Thoracic aorta (tissue), 2 donors: ENCODE data around the gene P2RX1. TPM values are rescaled to one million over a fixed set of nuclear protein-coding genes. Genes with fewer than 3 reads are reported as not detected.

Experiments used
- ATAC-seq: fragments of 150-250 bp; one replicate; pipeline ENCODE4 v1.8.0; 2017; ENCODE audit warnings: low read depth; ENCODE audit not compliant: insufficient number of reproducible peaks, low FRiP score
- DNase-seq: peaks from one replicate; pipeline ENCODE4 v3.0.0-alpha.2; 2020; ENCODE audit warnings: low spot score
- H3K27ac ChIP-seq, 2 donors: fragments of 200-600 bp; sonication (generic); 1 replicate in 1 of 2; 2 replicates in 1 of 2; pipeline ENCODE4 v1.5.1; 2016; ENCODE audit warnings: mild to moderate bottlenecking in 2 of 2, moderate library complexity in 2 of 2
- H3K27me3 ChIP-seq: fragments of 200-600 bp; sonication (generic); replicated peaks from 2 replicates; pipeline ENCODE4 v1.6.0; 2016; ENCODE audit warnings: mild to moderate bottlenecking; ENCODE audit not compliant: insufficient read depth
- H3K36me3 ChIP-seq: fragments of 200-600 bp; sonication (generic); one replicate; pipeline ENCODE4 v1.5.1; 2016
- H3K4me1 ChIP-seq, 2 donors: fragments of 200-600 bp; sonication (generic); 1 replicate in 1 of 2; 2 replicates in 1 of 2; pipeline versions ENCODE4 v1.5.1 to v1.6.0; 2016; ENCODE audit warnings: low read depth in 2 of 2, mild to moderate bottlenecking in 1 of 2; ENCODE audit not compliant: control insufficient read depth in 1 of 2
- H3K4me3 ChIP-seq: fragments of 200-600 bp; sonication (generic); 2 replicates; pipeline ENCODE4 v1.5.1; 2016; ENCODE audit warnings: mild to moderate bottlenecking
- H3K9me3 ChIP-seq: fragments of 200-600 bp; sonication (generic); 2 replicates; pipeline ENCODE4 v1.5.1; 2016
- CTCF ChIP-seq: fragments of 200-600 bp; sonication (generic); IDR thresholded peaks from one replicate; pipeline ENCODE4 v1.5.1; 2019; ENCODE audit warnings: antibody characterized with exemption
- total RNA-seq, 2 donors: library from RNA; depleted of rRNA; stranded (reverse); fragments of >200 nt; gene quantifications; one replicate each; pipeline versions ENCODE4 v1.1.0 to v1.2.3, GENCODE V29; 2016

P2RX1 gene
- total RNA-seq, 2 donors from 2014 or later = 0.63 to 7.3 TPM

- Histone ChIP-seq H3K9me3 (no peaks in the 10 kb centered on the region), H3K27me3 (no peaks in the 10 kb centered on the region), H3K36me3 (no peaks in the 10 kb centered on the region), H3K27ac (peak within 1 kb of the TSS in 1 of 2 donors; percentile 65), H3K4me3 (peak within 1 kb of the TSS; percentile 91), H3K4me1 (peaks cover 23 to 63% of the 10 kb centered on the region in 2 donors)
- TF ChIP-seq CTCF = no peak
- peak; percentile 40 for DNase-seq
- ATAC-seq = peak; percentile 70
Measured at GRCh38 chr17:3893003-3893719, 23.1 kb downstream of the P2RX1 start, which contains the start of gene CAMKK1. Gene CAMKK1, minus strand, starts transcription at chr17:3893053. Its CDS starts 7,366 bp downstream, at chr17:3885687.

- H3K27me3 ChIP-seq = no peaks in the 10 kb centered on the region
- no peak for ATAC-seq
- no peaks in the 10 kb centered on the region for H3K36me3 ChIP-seq
- peak overlapping the region; percentile 91 for H3K4me3 ChIP-seq
- peak; percentile 59 for DNase-seq
- H3K4me1 ChIP-seq = peaks cover 23 to 68% of the 10 kb centered on the region in 2 donors
- H3K27ac ChIP-seq = no peak overlapping the region
- no peak for TF ChIP-seq CTCF
- no peaks in the 10 kb centered on the region for H3K9me3 ChIP-seq
Measured at GRCh38 chr17:3892095-3892998, 23.9 kb downstream of the P2RX1 start.

GRCh38 chr17:3891626-3892094 is 24.6 kb downstream of the P2RX1 start:
- H3K27me3 ChIP-seq = no peaks in the 10 kb centered on the region
- DNase-seq (no peak), ATAC-seq (no peak)
- H3K27ac ChIP-seq = no peak overlapping the region
- H3K4me1 ChIP-seq = peaks cover 23 to 68% of the 10 kb centered on the region in 2 donors
- TF ChIP-seq CTCF = no peak
- no peaks in the 10 kb centered on the region for H3K36me3 ChIP-seq
- H3K4me3 ChIP-seq = peak overlapping the region; percentile 91
- H3K9me3 ChIP-seq = no peaks in the 10 kb centered on the region

GRCh38 chr17:3890878-3891219 is 25.4 kb downstream of the P2RX1 start:
- Histone ChIP-seq H3K27me3 (no peaks in the 10 kb centered on the region), H3K4me3 (no peak overlapping the region), H3K4me1 (peaks cover 23 to 68% of the 10 kb centered on the region in 2 donors), H3K27ac (peak overlapping the region; percentile 68 to 89), H3K9me3 (no peaks in the 10 kb centered on the region), H3K36me3 (no peaks in the 10 kb centered on the region)
- no peak for ATAC-seq
- DNase-seq = no peak
- no peak for TF ChIP-seq CTCF
